HAP-1 (cell line): ENCODE results near the gene SFTA2.
A peak's percentile ranks its signal among the peaks of the same experiment; 100 is the strongest.
"Not testable (repeated sequence)": the region's sequence is repeated elsewhere in the genome, so short reads cannot be mapped to it uniquely, and the experiment has no call there.

ENCODE experiments used
- DNase-seq, 2 experiments: peaks; one replicate each; pipeline ENCODE4 v3.0.0-alpha.2; 2016 to 2020; ENCODE audit warnings: low spot score in 2 of 2
- H3K27me3 ChIP-seq: fragments of 250-450 bp; sonication (Bioruptor Pico); 2 replicates; pipeline ENCODE4 v1.5.1; 2020; ENCODE audit warnings: low read depth, mild to moderate bottlenecking, moderate library complexity
- H3K36me3 ChIP-seq: fragments of 250-450 bp; sonication (Bioruptor Pico); replicated peaks from 2 replicates; pipeline ENCODE4 v1.5.1; 2020; ENCODE audit warnings: mild to moderate bottlenecking
- H3K4me1 ChIP-seq: fragments of 250-450 bp; sonication (Bioruptor Pico); 2 replicates; pipeline ENCODE4 v1.5.1; 2020; ENCODE audit warnings: mild to moderate bottlenecking
- H3K4me3 ChIP-seq: fragments of 250-450 bp; sonication (Bioruptor Pico); 2 replicates; pipeline ENCODE4 v1.5.1; 2020; ENCODE audit warnings: mild to moderate bottlenecking, moderate library complexity
- H3K9me3 ChIP-seq: fragments of 250-450 bp; sonication (Bioruptor Pico); 2 replicates; pipeline ENCODE4 v1.5.1; 2020; ENCODE audit warnings: mild to moderate bottlenecking, moderate library complexity
- in situ Hi-C: fragments of 300-500 bp; cut with MboI; formaldehyde crosslinking; loops from 3 replicates; pipeline ENCODE4 v1.14.3; 2020; ENCODE audit warnings: low sequenced_read_pairs, inconsistent platforms, mixed read lengths

The SFTA2 gene

DNA sequence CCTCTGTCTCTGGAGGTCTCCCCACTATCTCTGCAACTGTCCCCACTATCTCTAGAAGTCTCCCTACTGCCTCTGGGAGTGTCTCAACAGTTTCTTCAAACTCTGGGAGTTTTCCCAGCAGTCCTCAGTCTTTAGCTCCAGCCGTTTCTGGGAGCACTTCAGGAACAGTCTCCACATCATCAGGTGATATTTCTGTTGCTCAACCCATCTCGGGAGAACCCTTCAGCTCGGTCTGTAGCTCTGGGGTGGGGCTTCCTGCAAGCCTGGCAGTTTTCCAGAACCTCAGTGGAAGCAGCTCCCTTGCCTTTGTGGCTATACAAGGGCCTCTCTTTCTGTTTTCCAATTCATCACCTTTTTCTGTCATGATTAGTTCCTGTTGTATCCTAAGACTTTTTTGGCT, 3.0 kb upstream of the SFTA2 start:
- no peaks in the 10 kb centered on the region for H3K4me1 ChIP-seq
- in situ Hi-C loops, result no loop called here
- no peaks in the 10 kb centered on the region for H3K27me3 ChIP-seq
- H3K36me3 ChIP-seq, result no peaks in the 10 kb centered on the region
- no peaks in the 10 kb centered on the region for H3K9me3 ChIP-seq
- no peak for DNase-seq
- H3K4me3 ChIP-seq, result no peak overlapping the region

DNA sequence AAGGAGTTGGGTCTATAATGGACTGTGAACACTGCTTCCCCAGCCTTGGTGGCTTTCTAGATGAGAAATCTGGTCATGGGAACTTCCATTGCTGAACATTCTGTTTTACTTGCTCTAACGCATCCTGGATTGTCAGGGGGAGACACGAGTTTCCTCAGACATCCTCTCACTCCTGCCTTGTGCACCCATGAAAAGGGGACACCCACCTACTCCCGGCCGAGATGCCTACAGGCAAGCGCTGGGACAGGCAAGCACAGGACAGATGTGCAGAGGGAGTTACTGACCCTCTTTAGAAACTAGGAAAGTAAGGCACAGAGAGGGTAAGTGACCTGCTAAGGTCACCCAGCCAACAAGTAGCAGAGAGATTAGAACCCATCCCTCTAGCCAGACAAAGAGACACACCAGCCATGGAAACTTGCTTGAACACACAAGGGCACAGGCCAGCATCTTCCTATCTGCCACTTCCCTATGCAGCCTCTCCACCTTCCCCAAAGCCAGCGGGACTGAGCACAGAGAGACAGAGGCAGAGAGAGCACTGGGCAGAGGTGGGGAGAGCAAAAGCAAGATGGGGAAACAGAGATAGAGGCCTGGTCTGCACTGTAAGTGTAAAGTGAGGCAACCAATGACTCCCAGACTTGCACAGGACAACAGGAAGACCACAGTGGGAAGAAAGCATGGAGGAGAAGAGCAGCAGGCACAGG, 845 bp upstream of the SFTA2 start:
- no peak overlapping the region for H3K4me3 ChIP-seq
- H3K27me3 ChIP-seq, result no peaks in the 10 kb centered on the region
- H3K4me1 ChIP-seq, result no peaks in the 10 kb centered on the region
- in situ Hi-C loops, result no loop called here
- peaks cover 4% of the 10 kb centered on the region; the same call in 1 of the 2 replicates for H3K36me3 ChIP-seq
- no peak for DNase-seq
- H3K9me3 ChIP-seq, result no peaks in the 10 kb centered on the region

DNA sequence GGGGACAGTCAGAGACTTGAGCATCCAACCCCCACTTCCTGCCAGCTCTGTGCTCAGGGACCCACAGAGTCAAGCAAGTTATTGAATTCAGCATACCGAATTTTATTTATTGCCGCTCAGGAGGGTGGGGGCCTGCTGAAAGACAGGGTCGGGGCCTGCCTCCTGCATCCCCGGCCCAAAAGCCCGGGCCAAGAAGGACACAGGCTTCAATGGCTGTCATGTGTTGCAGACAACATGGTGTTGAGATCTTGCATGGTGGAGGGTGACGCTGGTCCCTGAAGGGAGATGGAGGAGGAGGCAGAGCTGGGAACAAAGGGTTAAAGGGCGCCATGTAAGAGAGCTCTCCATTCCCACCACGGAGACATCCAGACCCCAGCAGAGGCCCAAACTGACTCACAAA, 698 bp downstream of the SFTA2 start:
- Histone ChIP-seq H3K4me1 (no peaks in the 10 kb centered on the region), H3K27me3 (no peaks in the 10 kb centered on the region), H3K36me3 (peaks cover 10% of the 10 kb centered on the region; the same call in 1 of the 2 replicates), H3K4me3 (no peak overlapping the region), H3K9me3 (no peaks in the 10 kb centered on the region)
- DNase-seq, result no peak
- in situ Hi-C loops, result no loop called here

DNA sequence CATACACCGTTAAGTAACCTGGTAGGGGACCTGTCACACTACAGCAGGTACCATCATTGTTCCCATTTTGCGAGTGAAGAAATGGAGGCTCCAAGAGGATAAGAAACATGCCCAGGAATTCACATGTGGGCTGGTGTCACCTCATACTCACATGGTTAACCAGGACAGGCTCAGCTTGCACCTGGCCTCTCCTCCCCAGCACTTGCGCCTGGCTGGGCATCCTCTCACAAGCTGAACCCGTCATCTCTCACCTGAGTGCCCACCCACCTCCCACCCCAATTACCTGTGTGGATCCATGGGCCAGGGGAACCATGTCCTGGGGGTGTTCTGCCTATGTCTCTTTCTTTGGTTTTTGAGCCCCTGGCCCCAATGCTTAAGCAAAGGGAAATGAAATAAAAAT, 1.5 kb downstream of the SFTA2 start:
- no peaks in the 10 kb centered on the region for H3K27me3 ChIP-seq
- no peaks in the 10 kb centered on the region for H3K4me1 ChIP-seq
- no peak for DNase-seq
- no peak overlapping the region for H3K4me3 ChIP-seq
- peaks cover 15% of the 10 kb centered on the region; the same call in 1 of the 2 replicates for H3K36me3 ChIP-seq
- H3K9me3 ChIP-seq, result no peaks in the 10 kb centered on the region
- in situ Hi-C loops, result no loop called here

DNA sequence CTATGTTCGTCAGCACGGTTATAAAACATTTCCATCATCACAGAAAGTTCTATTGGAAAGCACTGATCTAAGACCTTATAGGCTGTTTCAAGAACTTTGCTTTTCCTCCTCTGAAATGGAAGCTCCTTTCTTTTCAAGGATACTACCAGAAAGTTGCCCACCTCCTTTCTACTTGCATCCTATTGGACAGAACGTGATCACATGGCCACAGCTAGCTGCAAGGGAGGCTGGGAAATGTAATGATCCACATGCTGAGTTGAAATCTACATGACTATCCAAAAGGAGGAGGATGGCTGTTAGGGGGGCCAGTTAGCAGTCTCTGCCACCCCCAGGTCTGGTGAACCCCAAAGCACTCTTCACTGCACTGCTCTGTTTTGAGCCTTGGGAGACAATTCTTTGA, 3.3 kb downstream of the SFTA2 start:
- H3K36me3 ChIP-seq, result peaks cover 30% of the 10 kb centered on the region
- in situ Hi-C loops, result no loop called here

DNA sequence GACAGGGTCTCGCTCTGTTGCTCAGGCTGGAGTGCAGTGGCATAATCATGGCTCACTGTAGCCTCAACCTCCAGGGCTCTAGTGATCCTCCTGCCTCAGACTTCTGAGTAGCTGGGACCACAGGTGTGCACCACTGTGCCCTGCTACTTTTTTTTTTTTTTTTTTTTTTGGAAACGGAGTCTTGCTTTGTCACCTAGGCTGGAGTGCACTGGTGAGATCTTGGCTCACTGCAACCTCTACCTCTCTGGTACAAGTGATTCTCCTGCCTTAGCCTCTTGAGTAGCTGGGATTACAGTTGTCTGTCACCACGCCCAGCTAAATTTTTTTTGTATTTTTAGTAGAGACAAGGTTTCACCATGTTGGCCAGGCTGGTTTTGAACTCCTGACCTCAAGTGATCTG, 4.9 kb downstream of the SFTA2 start:
- DNase-seq, H3K4me1 ChIP-seq, H3K27me3 ChIP-seq, H3K9me3 ChIP-seq, in situ Hi-C loops, H3K4me3 ChIP-seq: not testable (repeated sequence)
- peaks cover 45% of the 10 kb centered on the region for H3K36me3 ChIP-seq

More for the DNA sequence above, 3.3 kb downstream of the SFTA2 start:
- Histone ChIP-seq H3K9me3 (no peaks in the 10 kb centered on the region), H3K4me3 (no peak overlapping the region), H3K27me3 (no peaks in the 10 kb centered on the region), H3K4me1 (no peaks in the 10 kb centered on the region)
- no peak for DNase-seq

DNA sequence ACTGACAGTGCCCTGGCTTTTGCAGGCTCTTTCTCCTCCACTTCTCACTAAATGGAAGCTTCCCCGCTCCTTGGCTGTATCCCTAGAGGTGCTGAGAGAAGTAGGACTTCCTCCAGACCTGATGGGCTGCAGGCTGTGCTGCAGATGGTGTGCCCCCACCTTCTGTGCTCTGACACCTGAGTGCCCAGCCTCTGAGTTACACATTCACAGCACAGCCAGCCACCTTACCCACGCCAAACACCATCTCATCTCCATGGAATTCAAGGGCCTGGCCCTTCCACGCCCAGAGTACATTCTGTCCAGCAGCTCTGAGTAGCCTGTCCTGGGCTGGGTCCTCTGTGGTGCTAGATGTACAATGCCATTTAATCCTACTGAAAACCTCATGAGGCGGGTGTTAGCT, 5.3 kb downstream of the SFTA2 start:
- H3K9me3 ChIP-seq, result no peaks in the 10 kb centered on the region
- H3K27me3 ChIP-seq, result no peaks in the 10 kb centered on the region
- in situ Hi-C loops, result no loop called here
- H3K4me3 ChIP-seq, result no peak overlapping the region
- DNase-seq, result no peak
- H3K36me3 ChIP-seq, result peaks cover 49% of the 10 kb centered on the region
- no peaks in the 10 kb centered on the region for H3K4me1 ChIP-seq

DNA sequence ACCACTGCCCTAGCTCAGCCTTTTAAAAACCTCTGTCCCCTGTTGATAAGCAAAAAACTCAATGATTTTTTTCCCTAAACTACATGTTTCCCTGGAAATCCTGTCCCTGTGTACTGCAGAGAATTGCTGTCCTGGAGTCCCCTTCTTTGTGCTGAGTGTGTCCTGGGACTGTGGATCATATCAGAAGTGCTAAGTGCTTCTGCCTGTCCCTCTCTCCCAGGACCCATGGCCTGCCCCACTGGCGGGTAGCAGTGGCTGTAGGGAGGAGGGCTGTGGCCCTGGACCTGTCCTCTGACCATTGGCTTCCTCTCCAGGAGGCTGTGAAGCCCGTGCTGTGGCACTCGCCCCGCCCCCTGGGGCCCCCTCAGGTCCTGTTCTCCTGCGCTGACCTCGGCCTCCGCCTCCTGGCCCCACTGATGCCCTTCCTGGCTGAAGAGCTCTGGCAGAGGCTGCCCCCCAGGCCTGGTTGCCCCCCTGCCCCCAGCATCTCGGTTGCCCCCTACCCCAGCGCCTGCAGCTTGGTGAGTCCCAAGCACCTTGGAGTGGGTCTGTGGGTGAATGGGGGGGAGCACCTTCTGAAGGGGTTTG, 7.8 kb downstream of the SFTA2 start:
- DNase-seq, H3K27me3 ChIP-seq, H3K4me1 ChIP-seq, in situ Hi-C loops, H3K9me3 ChIP-seq, H3K4me3 ChIP-seq: not testable (repeated sequence)
- peaks cover 65% of the 10 kb centered on the region for H3K36me3 ChIP-seq

DNA sequence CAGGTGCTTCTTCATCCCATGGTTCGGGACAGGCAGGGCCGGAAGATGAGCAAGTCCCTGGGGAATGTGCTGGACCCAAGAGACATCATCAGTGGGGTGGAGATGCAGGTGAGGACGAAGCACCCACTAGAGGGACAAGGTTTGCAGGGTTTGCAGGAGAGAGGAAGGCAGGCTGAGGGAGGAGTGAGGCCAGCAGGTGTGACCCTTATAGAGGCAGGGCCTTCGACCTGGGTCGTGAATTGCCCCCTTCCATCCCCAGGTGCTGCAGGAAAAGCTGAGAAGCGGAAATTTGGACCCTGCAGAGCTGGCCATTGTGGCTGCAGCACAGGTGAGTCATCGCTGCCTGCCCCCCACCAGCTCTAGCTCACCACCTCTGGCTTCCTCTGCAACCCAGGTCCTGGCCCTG, 9.5 kb downstream of the SFTA2 start:
- H3K4me3 ChIP-seq, result no peak overlapping the region
- in situ Hi-C loops, result no loop called here
- peaks cover 73% of the 10 kb centered on the region for H3K36me3 ChIP-seq
- DNase-seq, result no peak
- no peaks in the 10 kb centered on the region for H3K27me3 ChIP-seq
- H3K9me3 ChIP-seq, result no peaks in the 10 kb centered on the region
- no peaks in the 10 kb centered on the region for H3K4me1 ChIP-seq

DNA sequence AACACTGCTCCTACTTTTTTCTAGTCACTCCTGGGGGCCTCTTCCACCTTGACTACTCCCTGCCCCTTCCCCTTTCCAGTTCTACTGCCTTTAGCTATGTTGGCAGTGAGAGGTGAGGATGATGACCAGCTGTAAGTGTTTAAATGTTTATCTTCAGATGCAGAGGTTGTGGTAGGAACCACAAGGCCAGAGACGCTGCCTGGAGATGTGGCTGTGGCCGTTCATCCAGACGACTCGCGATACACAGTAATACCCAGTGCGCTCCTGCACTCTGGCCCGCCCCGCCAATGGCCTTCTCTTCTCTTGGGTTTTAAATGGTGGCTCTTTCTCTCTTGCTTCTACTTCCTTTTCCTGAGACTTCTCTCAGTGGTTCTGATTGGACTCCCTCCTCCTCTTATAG, 13.3 kb downstream of the SFTA2 start:
- Histone ChIP-seq H3K9me3 (no peaks in the 10 kb centered on the region), H3K4me3 (no peak overlapping the region), H3K27me3 (no peaks in the 10 kb centered on the region), H3K4me1 (peaks cover 20% of the 10 kb centered on the region), H3K36me3 (peaks cover 69% of the 10 kb centered on the region)
- no peak for DNase-seq
- in situ Hi-C loops, result loop anchor here (5.0 kb wide), 1 partner anchor 159 kb away; no protein-coding TSS in a partner anchor

DNA sequence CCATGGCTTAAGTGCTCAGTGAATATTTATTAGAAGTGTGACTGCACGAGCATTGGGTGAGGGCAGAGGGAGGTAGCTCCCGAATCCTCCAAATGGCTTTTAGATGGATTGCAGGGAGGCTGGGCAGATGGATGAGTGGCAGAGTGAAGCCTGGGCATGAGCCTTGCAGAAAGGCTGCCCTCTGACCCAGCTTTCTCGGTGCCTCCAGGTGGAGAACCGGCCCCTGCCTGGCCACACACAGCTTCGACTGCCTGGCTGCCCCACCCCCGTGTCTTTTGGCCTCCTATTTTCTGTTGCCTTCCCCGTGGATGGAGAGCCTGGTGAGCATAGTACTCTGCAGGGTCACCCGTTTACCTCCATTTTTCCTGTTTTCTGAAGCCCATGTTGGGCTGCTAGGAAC, 14.5 kb downstream of the SFTA2 start:
- H3K27me3 ChIP-seq, result no peaks in the 10 kb centered on the region
- peaks cover 20% of the 10 kb centered on the region for H3K4me1 ChIP-seq
- H3K9me3 ChIP-seq, result no peaks in the 10 kb centered on the region
- no peak overlapping the region for H3K4me3 ChIP-seq
- no peak for DNase-seq
- in situ Hi-C loops, result loop anchor here (5.0 kb wide), 1 partner anchor 160 kb away; no protein-coding TSS in a partner anchor
- H3K36me3 ChIP-seq, result peaks cover 66% of the 10 kb centered on the region

DNA sequence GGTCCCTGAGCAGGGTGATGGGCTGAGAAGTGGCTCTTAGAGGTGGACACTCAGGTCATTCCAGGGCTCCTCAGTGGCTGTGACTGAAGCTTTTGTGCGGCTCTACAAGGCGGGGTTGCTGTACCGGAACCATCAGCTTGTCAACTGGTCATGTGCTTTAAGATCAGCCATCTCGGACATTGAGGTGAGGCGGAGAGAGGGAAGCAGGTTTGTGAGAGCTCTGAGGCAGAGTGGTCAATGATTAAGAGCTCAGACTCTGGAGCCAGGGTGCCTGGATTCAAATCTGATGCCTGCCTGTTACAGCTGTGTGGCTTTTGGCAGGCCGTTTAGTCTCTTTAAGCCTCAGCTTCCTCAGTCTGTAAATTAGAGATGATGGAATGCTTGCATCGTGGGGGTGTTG, 14.9 kb downstream of the SFTA2 start:
- Histone ChIP-seq H3K9me3 (no peaks in the 10 kb centered on the region), H3K36me3 (peaks cover 61% of the 10 kb centered on the region), H3K4me3 (no peak overlapping the region), H3K27me3 (no peaks in the 10 kb centered on the region), H3K4me1 (peaks cover 20% of the 10 kb centered on the region)
- no peak for DNase-seq
- in situ Hi-C loops, result loop anchor here (5.0 kb wide), 1 partner anchor 160 kb away; no protein-coding TSS in a partner anchor

DNA sequence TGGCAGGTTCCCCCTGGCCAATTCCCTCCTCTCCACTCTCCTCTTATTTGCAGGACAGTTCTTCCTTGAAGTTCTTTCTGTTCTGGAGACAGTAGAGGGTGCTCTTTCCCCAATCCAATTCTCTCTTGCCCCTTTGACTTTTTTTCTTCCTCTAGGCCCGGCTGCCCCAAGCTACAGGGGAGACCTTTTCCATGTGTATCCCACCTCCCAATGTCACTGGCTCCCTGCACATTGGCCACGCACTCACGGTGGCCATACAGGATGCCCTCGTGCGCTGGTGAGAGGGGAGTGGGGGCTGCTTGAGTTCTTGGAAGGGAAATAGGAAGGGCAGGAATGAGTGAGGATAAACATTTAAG, 16.4 kb downstream of the SFTA2 start:
- in situ Hi-C loops, result loop anchor here (5.0 kb wide), 1 partner anchor 162 kb away; no protein-coding TSS in a partner anchor

DNA sequence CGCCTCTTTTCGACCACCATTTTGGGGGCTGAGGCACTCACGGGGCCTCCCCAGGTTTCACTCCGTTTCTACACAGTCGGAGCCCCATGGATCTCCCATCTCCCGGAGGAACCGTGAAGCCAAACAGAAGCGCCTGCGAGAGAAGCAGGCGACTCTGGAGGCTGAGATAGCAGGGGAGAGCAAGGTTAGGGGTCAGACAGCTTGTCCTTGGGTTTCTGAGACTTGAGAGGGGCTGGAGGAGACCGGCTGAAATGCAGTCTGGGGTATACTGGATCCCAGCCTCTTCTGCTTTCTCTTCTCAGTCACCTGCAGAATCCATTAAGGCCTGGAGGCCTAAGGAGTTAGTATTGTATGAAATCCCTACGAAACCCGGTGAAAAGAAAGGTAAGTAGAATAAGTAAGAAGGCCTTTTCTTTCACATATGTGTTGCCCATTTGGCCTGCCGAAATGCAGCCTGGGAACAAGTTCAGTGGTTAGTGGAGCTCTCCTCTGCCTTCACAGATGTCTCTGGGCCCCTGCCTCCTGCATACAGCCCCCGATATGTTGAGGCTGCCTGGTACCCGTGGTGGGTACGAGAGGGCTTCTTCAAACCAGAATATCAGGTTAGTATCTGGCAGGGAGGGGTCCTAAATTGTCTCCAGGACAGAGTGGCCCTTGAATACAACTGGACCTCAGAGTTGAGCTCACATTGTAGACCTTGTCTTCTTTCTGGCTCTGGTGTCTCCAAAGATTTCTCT, 16.9 kb downstream of the SFTA2 start:
- no peaks in the 10 kb centered on the region for H3K9me3 ChIP-seq
- in situ Hi-C loops, result loop anchor here (5.0 kb wide), 1 partner anchor 162 kb away; no protein-coding TSS in a partner anchor
- no peak for DNase-seq
- peaks cover 20% of the 10 kb centered on the region for H3K4me1 ChIP-seq
- H3K36me3 ChIP-seq, result peaks cover 61% of the 10 kb centered on the region
- H3K4me3 ChIP-seq, result peak overlapping the region; percentile 43
- no peaks in the 10 kb centered on the region for H3K27me3 ChIP-seq

More for the DNA sequence above, 16.4 kb downstream of the SFTA2 start:
- H3K4me3 ChIP-seq, result no peak overlapping the region
- H3K9me3 ChIP-seq, result no peaks in the 10 kb centered on the region
- H3K36me3 ChIP-seq, result peaks cover 61% of the 10 kb centered on the region
- no peaks in the 10 kb centered on the region for H3K27me3 ChIP-seq
- DNase-seq, result peak; percentile 55 to 75
- H3K4me1 ChIP-seq, result peaks cover 20% of the 10 kb centered on the region
